CD4-positive, alpha-beta T cell treated with Interleukin-21 for 1 hour (primary cell): ENCODE data around the gene SERINC3.
"Not testable (repeated sequence)": the region's sequence is repeated elsewhere in the genome, so short reads cannot be mapped to it uniquely, and the experiment has no call there.

Experiments
- DNase-seq: peaks from one replicate; pipeline ENCODE4 v3.0.0-alpha.2; 2020

SERINC3 gene

GRCh38 chr20:44489931-44490330, 31.9 kb downstream of the SERINC3 start:
- no peak for DNase-seq

GRCh38 chr20:44489223-44489622, 32.6 kb downstream of the SERINC3 start:
- no peak for DNase-seq

GRCh38 chr20:44488551-44488950, 33.3 kb downstream of the SERINC3 start:
- no peak for DNase-seq

GRCh38 chr20:44485830-44486198, 36.1 kb downstream of the SERINC3 start:
- no peak for DNase-seq

- no peak for DNase-seq
These were observed 36.6 kb downstream of the SERINC3 start for GRCh38 chr20:44485078-44485829.

- no peak for DNase-seq
These were observed 38.8 kb downstream of the SERINC3 start for GRCh38 chr20:44483112-44483511.

GRCh38 chr20:44481719-44482416, 40.0 kb downstream of the SERINC3 start:
- no peak for DNase-seq

DNA sequence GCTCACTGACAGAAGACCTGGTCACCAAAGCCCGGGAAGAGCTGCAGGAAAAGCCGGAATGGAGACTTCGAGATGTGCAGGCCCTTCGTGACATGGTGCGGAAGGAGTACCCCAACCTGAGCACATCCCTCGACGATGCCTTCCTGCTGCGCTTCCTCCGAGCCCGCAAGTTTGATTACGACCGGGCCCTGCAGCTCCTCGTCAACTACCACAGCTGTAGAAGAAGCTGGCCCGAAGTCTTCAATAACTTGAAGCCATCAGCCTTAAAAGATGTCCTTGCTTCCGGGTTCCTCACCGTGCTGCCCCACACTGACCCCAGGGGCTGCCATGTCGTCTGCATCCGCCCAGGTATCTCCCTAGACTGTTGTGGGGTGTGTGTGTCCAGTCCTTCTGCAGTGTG, 41.8 kb downstream of the SERINC3 start:
- no peak for DNase-seq

GRCh38 chr20:44479643-44480042, 42.2 kb downstream of the SERINC3 start:
- no peak for DNase-seq

GRCh38 chr20:44478206-44478605, 43.7 kb downstream of the SERINC3 start:
- no peak for DNase-seq

DNA sequence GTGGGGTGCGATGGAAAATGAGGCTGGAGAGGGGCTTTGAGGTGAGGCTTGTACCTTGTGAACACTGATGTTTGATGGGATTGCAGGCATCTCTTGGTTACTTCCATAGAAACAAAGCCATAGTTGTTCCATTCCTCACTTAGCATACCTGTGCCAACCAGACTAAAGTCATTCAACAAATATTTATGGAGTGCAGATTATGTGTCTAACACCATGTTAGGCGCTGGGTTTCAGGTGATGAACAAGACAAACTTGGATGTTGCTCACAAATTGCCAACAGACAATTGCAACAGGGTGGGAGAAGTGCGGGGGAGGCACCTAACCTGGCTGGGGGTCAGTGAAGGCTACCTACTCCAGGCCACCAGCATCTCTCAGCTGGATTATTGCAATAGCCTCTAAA, 44.7 kb downstream of the SERINC3 start:
- no peak for DNase-seq

- peak; percentile 90 for DNase-seq
These were observed 45.9 kb downstream of the SERINC3 start, which contains the start of gene TTPAL for GRCh38 chr20:44475694-44476560. Gene TTPAL (plus strand): TSS chr20:44475874. CDS start chr20:44480000, 4,126 bp downstream.

DNA sequence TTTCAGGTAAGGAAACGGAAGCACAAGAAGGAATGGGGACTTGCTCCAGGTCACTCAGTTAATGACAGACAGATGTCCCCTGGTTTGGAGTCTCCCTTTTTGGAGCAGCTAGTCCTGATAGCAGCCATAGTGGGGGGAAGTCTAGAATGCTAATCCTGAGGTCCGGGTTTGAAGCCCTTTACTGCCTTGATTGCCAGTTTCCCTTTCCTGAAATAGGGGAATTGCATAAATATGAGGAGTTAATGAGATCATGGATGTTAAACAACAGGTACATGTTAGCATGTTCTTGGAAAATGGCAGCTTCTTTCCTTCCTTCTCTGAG, 46.5 kb downstream of the SERINC3 start:
- DNase-seq, result no peak

DNA sequence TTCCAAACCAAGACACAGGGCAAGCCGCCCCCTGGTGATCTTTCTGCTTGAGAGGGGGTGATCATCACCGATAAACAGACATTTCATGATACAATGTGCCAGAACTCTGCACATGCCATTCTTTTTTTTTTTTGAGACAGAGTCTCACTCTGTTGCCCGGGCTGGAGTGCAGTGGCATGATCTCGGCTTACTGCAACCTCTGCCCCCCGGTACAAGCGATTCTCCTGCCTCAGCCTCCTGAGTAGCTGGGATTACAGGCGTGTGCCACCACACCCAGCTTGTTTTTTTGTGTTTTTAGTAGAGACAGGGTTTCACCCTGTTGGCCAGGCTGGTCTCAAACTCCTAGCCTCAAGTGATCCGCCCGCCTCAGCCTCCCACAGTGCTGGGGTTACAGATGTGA, 49.6 kb downstream of the SERINC3 start:
- not testable (repeated sequence) for DNase-seq

- DNase-seq, result no peak
These were observed 50.4 kb downstream of the SERINC3 start for GRCh38 chr20:44471481-44471882.

GRCh38 chr20:44470327-44470726, 51.5 kb downstream of the SERINC3 start:
- DNase-seq, result no peak

GRCh38 chr20:44468044-44468782, 53.7 kb downstream of the SERINC3 start:
- no peak for DNase-seq

DNA sequence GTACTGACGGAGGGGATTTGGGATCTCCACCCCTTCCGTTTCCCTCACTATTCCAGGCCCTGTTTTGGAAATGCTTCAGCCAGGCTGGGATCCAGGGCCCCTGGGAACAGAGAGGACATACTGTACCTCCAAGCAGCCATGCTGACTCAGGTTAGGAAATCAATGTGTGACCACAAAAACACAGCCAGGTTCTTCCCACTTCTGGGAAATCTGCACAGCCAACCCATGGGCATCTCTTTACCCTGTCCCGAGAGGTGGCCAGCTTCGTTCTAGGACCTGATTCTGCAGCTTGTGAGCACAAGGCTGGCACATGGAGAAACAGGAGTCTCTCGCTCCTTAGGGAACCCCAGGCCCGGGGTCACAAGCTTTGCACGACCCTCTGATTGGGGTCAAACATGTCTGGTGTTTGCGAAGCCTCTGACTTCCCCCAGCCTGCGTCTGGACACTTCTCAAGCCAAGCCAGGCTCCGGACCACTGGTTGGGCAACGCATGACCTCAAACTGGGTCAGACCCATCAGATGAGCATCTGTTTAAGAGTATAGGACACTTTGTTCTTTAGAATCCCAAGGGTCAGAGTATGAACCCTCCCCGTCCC, 54.5 kb downstream of the SERINC3 start:
- no peak for DNase-seq

DNA sequence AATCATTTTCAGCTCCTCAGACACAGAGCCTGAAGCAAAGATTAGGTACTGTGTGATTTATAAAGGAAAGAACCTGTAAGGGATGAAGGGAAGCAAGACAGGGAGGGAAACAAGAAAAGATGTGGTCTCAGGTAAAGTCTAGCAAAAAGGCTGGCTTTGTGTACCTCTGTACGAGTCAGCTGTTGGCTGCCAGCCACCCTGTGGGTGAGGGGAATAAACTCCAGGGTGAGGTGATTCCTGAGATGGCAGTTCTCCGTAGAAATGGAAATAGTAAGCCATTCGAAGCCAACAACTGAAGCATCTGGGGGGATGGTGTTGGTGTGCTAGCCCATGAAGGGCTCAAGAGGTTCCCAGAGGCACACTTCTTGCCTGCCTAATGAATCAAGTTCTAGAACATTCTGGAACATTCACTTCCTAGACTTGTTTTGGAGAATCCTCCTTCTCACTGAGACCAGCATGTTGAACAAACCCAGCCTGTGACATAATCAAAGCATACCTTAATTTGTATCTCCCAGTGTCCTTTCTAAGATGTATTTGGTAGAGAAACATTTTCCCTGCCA, 56.8 kb downstream of the SERINC3 start:
- DNase-seq, result no peak

- no peak for DNase-seq
These were observed 57.4 kb downstream of the SERINC3 start for GRCh38 chr20:44464514-44464913.

DNA sequence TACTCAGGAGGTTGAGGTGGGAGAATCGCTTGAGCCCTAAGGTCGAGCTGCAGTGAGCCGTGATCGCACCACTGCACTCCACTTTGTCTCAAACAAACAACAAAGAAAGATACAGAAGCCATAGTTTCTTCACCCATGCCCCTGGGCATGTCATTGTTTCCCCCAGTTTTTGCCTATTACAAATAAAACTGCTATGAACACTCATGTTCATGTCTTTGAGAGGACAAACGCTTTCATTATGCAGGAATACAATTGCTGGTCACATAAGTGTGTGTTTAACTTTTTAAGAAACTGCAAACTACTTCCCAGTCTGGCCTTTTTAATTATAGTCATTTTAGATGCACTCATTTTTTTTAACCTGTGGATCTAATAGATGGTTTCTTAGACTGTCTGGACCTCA, 58.4 kb downstream of the SERINC3 start:
- no peak for DNase-seq

- DNase-seq, result no peak
These were observed 60.1 kb downstream of the SERINC3 start for GRCh38 chr20:44461803-44462174.
